GM19238 (cell line): ENCODE measurements around the gene AXIN1.
"Not testable (repeated sequence)": the region's sequence is repeated elsewhere in the genome, so short reads cannot be mapped to it uniquely, and the experiment has no call there.

Source experiments
- DNase-seq: peaks from one replicate; pipeline ENCODE4 v3.0.0; 2011; ENCODE audit warnings: low spot score; ENCODE audit not compliant: insufficient read length

The AXIN1 gene

GRCh38 chr16:354971-355461 is 2.5 kb upstream of the AXIN1 start:
- no peak for DNase-seq

GRCh38 chr16:354291-354881 is 1.9 kb upstream of the AXIN1 start:
- no peak for DNase-seq

DNA sequence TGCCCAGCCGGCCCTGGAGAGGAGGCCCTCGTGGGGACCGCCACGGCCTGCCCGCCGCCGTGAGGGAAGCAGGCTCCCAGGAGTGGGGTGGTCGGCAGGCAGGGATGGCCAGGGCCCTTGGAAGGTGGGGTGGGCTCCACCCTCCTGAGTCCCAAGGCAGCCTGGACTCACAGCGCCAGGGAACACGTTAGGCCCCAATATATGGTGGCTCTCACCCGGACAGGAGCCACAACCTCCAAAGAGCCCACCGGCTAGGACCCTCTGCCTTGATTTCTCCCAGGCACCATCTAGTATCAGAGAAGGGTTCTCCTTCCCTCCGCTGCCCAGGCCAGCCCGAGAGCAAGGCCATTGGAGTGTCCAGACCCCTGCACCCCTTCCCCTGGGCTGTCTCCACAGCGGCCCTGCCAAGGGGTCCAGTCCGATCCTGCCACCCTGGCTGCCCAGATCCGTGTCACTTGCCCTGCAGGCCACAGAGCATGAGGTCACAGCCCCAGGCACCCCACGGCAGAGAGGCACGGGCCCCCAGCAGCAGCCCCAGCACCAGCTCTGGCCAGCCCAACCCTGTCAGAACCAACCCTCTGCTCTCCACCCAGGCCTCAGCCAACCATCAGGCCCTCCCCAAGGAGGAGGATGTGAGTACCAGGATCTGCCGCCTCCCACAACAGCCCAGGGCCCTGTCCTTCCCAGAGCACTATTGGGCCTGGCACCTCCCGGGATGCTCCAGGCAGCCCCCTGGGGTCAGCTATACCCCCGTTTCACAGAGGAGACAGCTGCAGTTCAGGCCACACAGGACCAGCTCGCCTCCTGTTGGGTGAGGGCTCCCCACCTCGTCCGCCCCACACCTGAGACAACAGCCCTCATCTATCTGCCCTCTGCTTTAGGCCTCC is 1.1 kb upstream of the AXIN1 start:
- no peak for DNase-seq

- DNase-seq, result no peak
These were observed 561 bp downstream of the AXIN1 start for GRCh38 chr16:351804-352520.

GRCh38 chr16:350203-350602 is 2.3 kb downstream of the AXIN1 start:
- no peak for DNase-seq

DNA sequence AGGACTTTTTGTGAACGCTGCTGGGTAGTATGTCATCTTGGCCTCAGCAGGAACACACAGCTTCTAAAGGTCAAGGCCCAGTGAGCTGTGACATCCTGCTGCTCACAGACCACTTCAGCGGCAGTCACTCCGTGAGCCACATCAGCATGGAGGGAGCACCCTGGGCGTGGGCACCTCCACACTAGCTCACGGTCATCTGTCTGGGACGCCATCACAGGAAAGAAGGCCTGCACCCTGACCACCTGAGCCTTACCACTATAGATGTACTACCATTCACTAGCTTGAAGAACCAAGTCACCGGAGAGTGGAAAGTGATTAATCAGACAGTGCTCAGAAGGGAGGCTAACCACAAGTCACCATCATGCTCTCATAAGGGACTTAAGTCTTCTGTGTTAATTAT is 3.3 kb downstream of the AXIN1 start:
- no peak for DNase-seq

DNA sequence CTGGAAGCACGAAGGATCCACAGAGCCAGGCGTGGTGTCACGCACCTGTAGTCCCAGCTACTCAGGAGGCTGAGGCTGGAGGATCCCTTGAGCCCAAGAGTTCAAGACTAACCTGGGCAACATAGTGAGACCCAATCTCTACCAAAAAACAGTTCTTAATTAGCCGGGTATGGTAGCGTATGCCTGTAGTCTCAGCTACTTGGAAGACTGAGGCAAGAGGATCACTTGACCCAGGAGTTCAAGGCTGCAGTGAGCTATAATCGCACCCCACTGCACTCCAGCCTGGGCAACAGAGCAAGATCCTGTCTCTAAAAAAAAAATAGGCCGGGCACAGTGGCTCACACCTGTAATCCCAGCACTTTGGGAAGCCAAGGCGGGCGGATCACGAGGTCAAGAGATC is 4.0 kb downstream of the AXIN1 start:
- not testable (repeated sequence) for DNase-seq

GRCh38 chr16:347203-347602 is 5.3 kb downstream of the AXIN1 start:
- DNase-seq, result no peak

DNA sequence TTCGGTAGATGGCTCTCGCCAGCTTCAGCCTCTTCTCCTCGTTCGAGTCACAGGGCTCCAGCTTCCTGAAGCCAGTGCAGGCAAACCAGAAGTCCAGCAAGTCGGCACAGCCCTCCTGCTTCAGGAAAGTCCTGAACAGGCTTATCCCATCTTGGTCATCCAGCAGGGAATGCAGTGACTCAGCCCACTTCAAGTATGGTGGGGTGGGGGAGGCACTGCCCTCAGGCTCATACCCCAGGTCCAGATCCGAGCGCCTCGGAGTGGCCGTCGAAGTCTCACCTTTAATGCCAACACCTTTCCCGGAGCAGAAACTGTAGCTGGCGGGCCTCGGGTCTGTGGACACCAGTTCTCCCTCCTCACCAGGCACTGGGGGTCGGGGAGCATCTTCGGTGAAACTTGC is 5.9 kb downstream of the AXIN1 start:
- no peak for DNase-seq

GRCh38 chr16:345772-346171 is 6.8 kb downstream of the AXIN1 start:
- DNase-seq, result no peak

DNA sequence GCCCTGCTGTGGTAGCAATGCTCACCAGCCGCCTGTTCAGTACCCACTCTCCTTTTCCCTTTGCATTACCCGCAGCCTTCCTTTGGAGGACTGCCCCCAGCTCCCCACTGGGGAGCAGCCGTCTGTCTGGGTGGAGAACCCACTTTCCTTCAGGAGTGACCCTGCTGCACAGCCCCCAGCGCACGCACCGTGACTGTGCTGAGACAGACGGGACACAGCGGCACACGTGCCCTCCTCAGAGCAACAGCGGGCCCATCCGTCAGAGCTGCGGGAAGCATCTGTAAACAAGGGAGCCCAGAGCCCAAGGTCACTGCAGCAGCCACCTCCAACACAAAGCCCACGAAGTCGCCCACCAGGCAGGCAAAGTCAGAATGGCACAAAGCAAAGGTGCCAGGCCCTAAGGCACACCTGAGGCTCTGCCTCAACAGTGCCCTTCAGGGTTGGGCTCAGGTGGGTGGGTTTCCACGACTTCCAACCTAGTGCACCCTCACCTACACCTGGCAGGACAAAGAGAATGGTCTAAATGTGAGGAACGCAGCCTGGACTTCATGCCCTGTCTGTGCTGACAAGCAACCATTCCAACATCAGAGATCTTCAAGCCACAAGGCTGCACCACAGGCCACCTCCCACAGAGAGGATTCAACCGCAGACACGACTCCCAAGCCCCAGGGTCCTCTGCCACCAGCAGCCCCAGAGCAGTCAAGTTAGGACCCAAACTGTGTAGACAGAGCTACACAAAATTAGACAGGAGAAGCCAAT is 9.9 kb downstream of the AXIN1 start:
- DNase-seq, result no peak

- DNase-seq, result not testable (repeated sequence)
These were observed 10.6 kb downstream of the AXIN1 start for GRCh38 chr16:341974-342336.

DNA sequence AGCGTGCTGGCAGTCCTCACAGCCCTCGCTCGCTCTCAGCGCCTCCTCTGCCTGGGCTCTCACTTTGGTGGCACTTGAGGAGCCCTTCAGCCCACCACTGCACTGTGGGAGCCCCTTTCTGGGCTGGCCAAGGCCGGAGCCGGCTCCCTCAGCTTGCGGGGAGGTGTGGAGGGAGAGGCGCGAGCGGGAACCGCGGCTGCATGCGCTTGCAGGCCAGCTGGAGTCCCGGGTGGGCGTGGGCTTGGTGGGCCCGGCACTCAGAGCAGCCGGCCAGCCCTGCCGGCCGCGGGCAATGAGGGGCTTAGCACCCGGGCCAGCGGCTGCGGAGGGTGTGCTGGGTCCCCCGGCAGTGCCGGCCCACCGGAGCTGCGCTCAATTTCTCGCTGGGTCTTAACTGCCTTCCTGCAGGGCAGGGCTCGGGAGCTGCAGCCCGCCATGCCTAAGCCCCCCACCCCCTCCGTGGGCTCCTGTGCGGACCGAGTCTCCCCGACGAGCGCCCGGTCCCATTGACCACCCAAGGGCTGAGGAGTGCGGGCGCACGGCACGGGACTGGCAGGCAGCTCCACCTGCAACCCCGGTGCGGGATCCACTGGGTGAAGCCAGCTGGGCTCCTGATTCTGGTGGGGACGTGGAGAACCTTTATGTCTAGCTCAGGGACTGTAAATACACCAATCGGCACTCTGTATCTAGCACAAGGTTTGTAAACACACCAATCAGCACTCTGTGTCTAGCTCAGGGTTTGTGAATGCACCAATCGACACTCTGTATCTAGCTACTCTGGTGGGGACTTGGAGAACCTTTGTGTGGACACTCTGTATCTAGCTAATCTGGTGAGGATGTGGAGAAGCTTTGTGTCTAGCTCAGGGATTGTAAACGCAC is 11.2 kb downstream of the AXIN1 start:
- not testable (repeated sequence) for DNase-seq

DNA sequence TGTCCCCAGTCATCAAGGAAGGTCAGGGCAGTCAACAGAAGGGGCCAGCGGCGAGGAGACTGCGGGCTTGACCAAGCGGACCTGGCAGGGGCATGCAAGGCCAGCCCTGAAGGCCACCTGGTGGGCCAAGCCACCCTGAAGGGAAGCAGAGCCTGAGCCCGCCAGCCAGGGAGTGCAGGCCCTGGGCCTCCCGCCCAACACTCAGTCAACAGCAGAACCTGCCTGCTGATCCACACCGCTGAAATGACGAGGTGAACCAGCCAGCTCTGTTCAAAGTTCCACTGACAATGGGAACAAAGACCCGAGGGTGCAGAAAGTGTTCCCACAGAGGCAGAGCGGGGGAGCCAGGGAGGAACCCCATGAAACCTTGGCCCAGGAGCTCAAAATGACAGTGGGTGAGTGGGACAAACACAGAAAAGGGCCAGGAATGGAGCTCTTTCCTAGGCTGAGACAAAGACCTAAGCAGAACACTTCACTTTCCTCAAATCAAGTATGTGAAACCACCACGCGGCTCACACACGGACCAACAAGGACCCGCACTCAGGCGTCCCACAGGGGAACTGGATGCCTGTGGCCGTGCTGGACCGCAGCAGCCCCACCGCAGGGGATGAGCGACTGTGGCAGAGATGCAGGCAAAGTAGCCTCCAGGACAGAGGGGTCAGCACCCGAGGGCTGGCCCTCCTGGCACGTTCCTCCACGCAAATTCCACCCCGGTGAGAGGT is 12.0 kb downstream of the AXIN1 start:
- no peak for DNase-seq

DNA sequence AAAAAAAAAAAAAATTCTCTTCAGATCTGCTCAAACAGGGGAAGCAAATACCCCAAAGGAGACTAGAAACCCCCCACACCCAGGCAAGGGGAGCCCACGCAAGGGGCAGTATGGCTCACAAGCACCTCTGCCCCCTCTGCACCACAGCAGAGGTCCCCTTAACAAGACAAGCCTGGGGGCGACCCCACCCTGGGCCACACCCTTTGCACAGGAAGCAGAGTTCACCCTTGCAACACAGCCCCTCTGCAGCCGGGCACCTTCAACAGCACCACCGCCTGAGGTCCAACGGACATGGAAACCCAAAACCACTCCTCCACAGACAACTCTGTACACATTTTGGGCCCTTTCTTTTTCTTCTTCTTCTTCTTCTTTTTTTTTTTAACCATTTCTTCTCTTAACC is 12.8 kb downstream of the AXIN1 start:
- no peak for DNase-seq

GRCh38 chr16:337975-338575 is 14.4 kb downstream of the AXIN1 start:
- no peak for DNase-seq

DNA sequence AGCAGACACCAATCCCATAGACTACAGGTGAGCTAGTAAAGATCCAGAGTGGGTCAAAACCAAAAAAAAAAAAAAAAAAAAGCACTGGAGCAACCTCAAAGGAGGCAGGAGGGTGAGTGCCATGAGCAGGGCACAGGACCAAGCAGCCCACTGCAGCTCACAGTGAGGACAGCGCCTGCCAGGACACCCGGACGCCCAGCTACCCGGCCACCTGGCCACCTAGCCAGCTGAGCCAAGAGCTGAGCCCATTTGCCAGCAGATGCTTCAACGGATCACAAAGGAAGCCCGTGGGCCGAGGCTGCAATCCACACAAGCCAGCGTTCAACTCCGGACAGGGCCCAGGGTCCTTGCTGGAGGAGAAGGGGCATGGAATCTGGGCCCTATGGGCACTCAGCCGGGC is 15.1 kb downstream of the AXIN1 start:
- DNase-seq, result no peak

- DNase-seq, result no peak
These were observed 16.3 kb downstream of the AXIN1 start for GRCh38 chr16:336269-336668.

DNA sequence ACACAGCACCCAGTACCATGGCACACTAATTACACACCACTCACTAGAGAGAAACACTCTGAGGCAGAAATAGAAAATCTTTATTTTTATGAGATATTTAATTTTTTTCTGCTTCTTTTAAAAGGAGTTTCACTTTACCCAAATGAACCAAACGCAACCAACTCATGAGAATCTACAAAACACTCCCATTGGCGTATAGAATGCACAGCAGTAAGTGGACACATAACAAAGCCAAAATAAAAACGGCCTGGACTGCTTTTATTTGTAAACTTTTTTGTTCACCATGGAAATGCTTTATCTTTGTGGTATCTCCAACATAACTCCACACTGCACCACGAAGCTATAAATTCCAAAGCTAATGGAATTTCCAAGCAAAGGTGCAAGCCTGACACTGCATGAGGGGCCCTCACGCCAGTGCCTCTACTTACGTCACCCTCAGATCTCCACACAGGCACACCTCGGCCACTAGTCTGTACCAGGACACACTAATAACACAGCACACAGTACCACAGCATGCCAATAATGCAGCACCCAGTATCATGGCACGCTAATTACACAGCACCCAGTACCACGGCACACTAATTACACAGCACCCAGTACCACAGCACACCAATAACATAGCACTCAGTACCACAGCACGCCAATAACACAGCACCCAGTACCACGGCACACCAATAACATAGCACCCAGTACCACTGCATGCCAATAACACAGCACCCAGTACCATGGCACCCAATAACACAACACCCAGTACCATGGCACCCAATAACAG is 17.5 kb downstream of the AXIN1 start:
- not testable (repeated sequence) for DNase-seq
